ENCODE data around the gene SUSD6. TPM values are rescaled to one million over a fixed set of nuclear protein-coding genes. Genes with fewer than 3 reads are reported as not detected.

Gene SUSD6
- total RNA-seq, 1 experiment from 2014 or later = 3.7 TPM

- no peak overlapping the region for H3K27ac ChIP-seq (ENCODE audit: insufficient read length, low read depth, low read length)
- Mint-ChIP-seq H3K27ac (no peak overlapping the region), H3K27me3 (ENCODE audit: low read depth) (peaks cover 12% of the 10 kb centered on the region), H3K4me1 (peaks cover 16 to 34% of the 10 kb centered on the region in 2 experiments), H3K36me3 (ENCODE audit: insufficient read depth in 1 of 3, low read depth in 3 of 3) (no peaks in the 10 kb centered on the region), H3K9me3 (no peaks in the 10 kb centered on the region), H3K4me3 (no peak overlapping the region)
- H2BK120ac ChIP-seq (ENCODE audit: low read depth, low read length, poor library complexity, severe bottlenecking) = no peak overlapping the region
- H3K23ac ChIP-seq (ENCODE audit: insufficient read length, low read depth, low read length) = no peak overlapping the region
- H4K5ac ChIP-seq (ENCODE audit: insufficient read length, low read depth, low read length) = no peak overlapping the region
- no peak overlapping the region for H4K91ac ChIP-seq (ENCODE audit: insufficient read length, low read depth, low read length)
- no peaks in the 10 kb centered on the region for H4K20me1 ChIP-seq (ENCODE audit: control insufficient read depth, insufficient read depth, insufficient read length)
- H2AK5ac ChIP-seq (ENCODE audit: insufficient read length, low read length) = no peak overlapping the region
- no peak overlapping the region for H2BK15ac ChIP-seq (ENCODE audit: low read depth, low read length)
- no peak for DNase-seq
- WGBS (ENCODE audit: extremely low coverage, insufficient read length, low lambda C conversion rate) = no CpG with 5 or more reads among the region's 1 CpG
- H3K23me2 ChIP-seq (ENCODE audit: insufficient read length, low read depth, low read length, poor library complexity, severe bottlenecking) = peaks cover 7% of the 10 kb centered on the region
- no peak overlapping the region for H2BK20ac ChIP-seq (ENCODE audit: low read depth, low read length, poor library complexity, severe bottlenecking)
- no peak overlapping the region for H2AFZ ChIP-seq (ENCODE audit: low read length)
- no peak overlapping the region for H3K18ac ChIP-seq (ENCODE audit: insufficient read length, low read depth, low read length)
- no peak overlapping the region for H3K4ac ChIP-seq (ENCODE audit: low read depth, low read length)
- H4K8ac ChIP-seq (replicated peaks; ENCODE audit: insufficient read length, low read depth, low read length) = no peak overlapping the region
- TF ChIP-seq CTCF (conservative IDR thresholded peaks at IDR 0.05) = no peak
- no peak overlapping the region for H3K4me2 ChIP-seq (ENCODE audit: insufficient read depth, insufficient read length, low read length)
- 0 out of 2 replicates have a peak, but pooled peaks cover 2% of the 10 kb centered on the region for H3K79me2 ChIP-seq (ENCODE audit: insufficient read depth, low read length)
- H3K27me3 ChIP-seq (ENCODE audit: insufficient read depth, low read length) = no peaks in the 10 kb centered on the region; the same call in 1 of the 2 replicates
- H3K9me3 ChIP-seq (ENCODE audit: control insufficient read depth, low read depth, low read length) = no peaks in the 10 kb centered on the region
- no peak overlapping the region for H3T11ph ChIP-seq (ENCODE audit: low read length)
- no peak overlapping the region for H3K56ac ChIP-seq (ENCODE audit: insufficient read length, low read depth, low read length)
- H3K79me1 ChIP-seq (ENCODE audit: insufficient read depth, low read depth, low read length, poor library complexity, severe bottlenecking) = no peaks in the 10 kb centered on the region
- no peak overlapping the region for H3K9ac ChIP-seq (ENCODE audit: extremely low read depth, insufficient read length, low read length)
- H2BK12ac ChIP-seq (ENCODE audit: insufficient read length, low read depth, low read length) = no peak overlapping the region
- no peak overlapping the region for H3K14ac ChIP-seq (ENCODE audit: insufficient read depth, low read length)
- H3K4me1 ChIP-seq (ENCODE audit: insufficient read depth, low read length) = no peaks in the 10 kb centered on the region
- no peak overlapping the region for H2BK5ac ChIP-seq (ENCODE audit: insufficient read length, low read length)
Measured at GRCh38 chr14:69616408-69616773, 5.0 kb downstream of the SUSD6 start.
